Mesothelial cell of epicardium (in vitro differentiated cells): ENCODE results near the gene EPS8. TPM values are rescaled to one million over a fixed set of nuclear protein-coding genes. Genes with fewer than 3 reads are reported as not detected.

ENCODE experiments used
- DNase-seq, 2 experiments: peaks; one replicate each; pipeline ENCODE4 v3.0.0; 2021; ENCODE audit warnings: low spot score in 2 of 2; ENCODE audit not compliant: unreplicated experiment in 2 of 2
- H3K27ac Mint-ChIP-seq: 2 replicates; pipeline ENCODE4 v1.8.0; 2021; ENCODE audit warnings: mixed read lengths
- H3K27me3 Mint-ChIP-seq: 2 replicates; pipeline ENCODE4 v1.8.0; 2021; ENCODE audit warnings: low read depth, mixed read lengths
- H3K36me3 Mint-ChIP-seq: 2 replicates; pipeline ENCODE4 v1.8.0; 2021; ENCODE audit warnings: mixed read lengths
- H3K4me1 Mint-ChIP-seq: 2 replicates; pipeline ENCODE4 v1.8.0; 2021; ENCODE audit warnings: mixed read lengths
- H3K4me3 Mint-ChIP-seq: 2 replicates; pipeline ENCODE4 v1.8.0; 2021; ENCODE audit warnings: mild to moderate bottlenecking, moderate library complexity, mixed read lengths
- H3K9me3 Mint-ChIP-seq: 2 replicates; pipeline ENCODE4 v1.8.0; 2021; ENCODE audit warnings: mixed read lengths
- total RNA-seq: library from RNA; stranded (reverse); gene quantifications from 3 replicates; pipeline ENCODE4 v1.2.1, GENCODE V29; 2021
- TF ChIP-seq, protein P1 (sequence below): fragments of 200-600 bp; sonication (generic); IDR thresholded peaks from one replicate; pipeline ENCODE4 v1.5.0; 2021; ENCODE audit warnings: antibody characterized with exemption; ENCODE audit not compliant: unreplicated experiment

Gene EPS8
- total RNA-seq, 1 donor from 2014 or later: 24.8 TPM

DNA sequence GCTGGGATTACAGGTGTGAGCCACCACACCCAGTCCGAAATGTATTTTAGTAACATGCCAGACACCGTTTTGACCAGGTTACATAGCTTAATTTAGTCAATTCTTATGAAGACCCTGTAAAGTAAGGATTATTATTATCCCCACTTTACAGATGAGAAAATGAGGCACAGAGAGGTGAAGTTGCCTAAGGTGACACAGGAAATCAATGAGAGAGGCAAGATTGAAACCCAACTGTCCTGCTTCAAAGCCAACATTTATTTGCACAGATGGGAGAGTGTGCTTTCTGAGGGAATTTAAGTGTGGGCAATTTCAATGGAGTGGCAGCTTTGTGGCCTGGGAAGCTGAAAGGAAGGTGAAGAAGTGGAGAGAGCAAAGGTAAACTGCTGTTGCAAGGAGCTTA lies 19.1 kb upstream of the EPS8 start:
- DNase-seq: no peak
- TF ChIP-seq, protein P1, sequence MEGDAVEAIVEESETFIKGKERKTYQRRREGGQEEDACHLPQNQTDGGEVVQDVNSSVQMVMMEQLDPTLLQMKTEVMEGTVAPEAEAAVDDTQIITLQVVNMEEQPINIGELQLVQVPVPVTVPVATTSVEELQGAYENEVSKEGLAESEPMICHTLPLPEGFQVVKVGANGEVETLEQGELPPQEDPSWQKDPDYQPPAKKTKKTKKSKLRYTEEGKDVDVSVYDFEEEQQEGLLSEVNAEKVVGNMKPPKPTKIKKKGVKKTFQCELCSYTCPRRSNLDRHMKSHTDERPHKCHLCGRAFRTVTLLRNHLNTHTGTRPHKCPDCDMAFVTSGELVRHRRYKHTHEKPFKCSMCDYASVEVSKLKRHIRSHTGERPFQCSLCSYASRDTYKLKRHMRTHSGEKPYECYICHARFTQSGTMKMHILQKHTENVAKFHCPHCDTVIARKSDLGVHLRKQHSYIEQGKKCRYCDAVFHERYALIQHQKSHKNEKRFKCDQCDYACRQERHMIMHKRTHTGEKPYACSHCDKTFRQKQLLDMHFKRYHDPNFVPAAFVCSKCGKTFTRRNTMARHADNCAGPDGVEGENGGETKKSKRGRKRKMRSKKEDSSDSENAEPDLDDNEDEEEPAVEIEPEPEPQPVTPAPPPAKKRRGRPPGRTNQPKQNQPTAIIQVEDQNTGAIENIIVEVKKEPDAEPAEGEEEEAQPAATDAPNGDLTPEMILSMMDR: no peak
- Mint-ChIP-seq H3K4me3 (no peak overlapping the region), H3K9me3 (no peaks in the 10 kb centered on the region), H3K36me3 (no peaks in the 10 kb centered on the region), H3K4me1 (peaks cover 13% of the 10 kb centered on the region), H3K27ac (no peak overlapping the region), H3K27me3 (no peaks in the 10 kb centered on the region)

DNA sequence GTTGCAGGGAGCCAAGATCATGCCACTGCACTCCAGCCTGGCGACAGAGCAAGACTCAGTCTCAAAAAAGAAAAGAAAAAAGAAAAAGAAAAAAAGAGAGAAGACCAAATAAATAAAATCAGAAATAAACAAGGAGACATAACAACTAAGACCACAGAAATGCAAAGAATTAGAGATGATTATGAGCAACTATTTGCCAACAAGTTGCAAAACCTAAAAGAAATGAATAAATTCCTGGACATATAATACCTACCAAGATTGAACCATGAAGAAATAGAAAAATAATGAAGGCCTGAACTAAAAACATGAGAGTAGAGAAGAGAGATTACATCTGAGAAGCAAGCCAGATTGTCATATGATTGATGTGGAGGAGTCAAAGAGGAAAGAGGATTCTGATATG lies 17.6 kb upstream of the EPS8 start:
- DNase-seq: no peak
- no peaks in the 10 kb centered on the region for H3K9me3 Mint-ChIP-seq
- no peak overlapping the region for H3K4me3 Mint-ChIP-seq
- no peaks in the 10 kb centered on the region for H3K36me3 Mint-ChIP-seq
- TF ChIP-seq, protein P1: no peak
- H3K27ac Mint-ChIP-seq: no peak overlapping the region
- peaks cover 20% of the 10 kb centered on the region for H3K4me1 Mint-ChIP-seq
- no peaks in the 10 kb centered on the region for H3K27me3 Mint-ChIP-seq

DNA sequence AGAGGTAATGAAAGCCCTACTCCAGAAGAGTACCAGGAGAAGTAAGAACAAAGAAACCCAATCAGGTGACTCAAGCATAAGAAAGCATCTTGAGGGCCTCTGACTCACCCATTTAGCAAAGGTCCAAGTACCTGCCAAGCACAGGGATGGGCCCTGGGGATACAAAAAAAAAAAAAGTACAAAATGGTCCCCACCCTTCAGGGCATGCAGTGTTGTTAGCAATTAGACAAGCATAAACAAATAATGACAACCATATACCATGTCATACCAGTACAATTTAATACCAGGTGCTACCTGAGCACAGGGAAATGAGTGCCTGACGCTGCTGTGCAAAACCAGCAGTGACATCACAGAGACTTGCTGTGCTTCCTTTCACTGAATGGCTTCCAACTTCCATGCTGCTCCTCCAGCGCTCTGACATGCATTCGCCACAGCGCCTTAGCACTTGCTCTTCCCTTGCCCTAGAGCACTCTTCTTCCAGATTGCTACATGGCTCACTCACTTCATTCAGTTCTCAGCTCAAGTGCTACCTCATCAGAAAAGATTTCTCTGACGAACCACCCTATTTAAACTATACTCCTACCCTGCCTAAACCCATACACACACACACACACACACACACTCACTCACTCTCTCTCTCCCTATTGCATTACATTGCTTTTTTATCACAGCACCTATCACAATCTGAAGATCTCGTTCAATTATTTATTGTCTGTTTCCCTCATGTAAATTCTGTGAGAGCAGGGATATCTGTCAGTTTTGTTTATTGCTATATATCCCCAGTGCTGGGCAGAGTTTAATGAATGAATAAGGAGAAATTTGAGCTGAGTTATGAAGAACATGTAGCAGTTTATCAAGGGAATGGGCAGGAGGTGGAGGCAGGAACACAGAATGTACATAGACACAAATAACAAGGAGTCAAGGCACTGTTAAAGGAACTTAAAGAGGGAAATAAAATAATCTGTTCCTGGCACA lies 12.9 kb upstream of the EPS8 start:
- H3K4me3 Mint-ChIP-seq: no peak overlapping the region
- TF ChIP-seq, protein P1: no peak
- peak overlapping the region; percentile 10 for H3K27ac Mint-ChIP-seq
- no peaks in the 10 kb centered on the region for H3K9me3 Mint-ChIP-seq
- no peak for DNase-seq
- H3K36me3 Mint-ChIP-seq: no peaks in the 10 kb centered on the region
- no peaks in the 10 kb centered on the region for H3K27me3 Mint-ChIP-seq
- peaks cover 18% of the 10 kb centered on the region for H3K4me1 Mint-ChIP-seq

DNA sequence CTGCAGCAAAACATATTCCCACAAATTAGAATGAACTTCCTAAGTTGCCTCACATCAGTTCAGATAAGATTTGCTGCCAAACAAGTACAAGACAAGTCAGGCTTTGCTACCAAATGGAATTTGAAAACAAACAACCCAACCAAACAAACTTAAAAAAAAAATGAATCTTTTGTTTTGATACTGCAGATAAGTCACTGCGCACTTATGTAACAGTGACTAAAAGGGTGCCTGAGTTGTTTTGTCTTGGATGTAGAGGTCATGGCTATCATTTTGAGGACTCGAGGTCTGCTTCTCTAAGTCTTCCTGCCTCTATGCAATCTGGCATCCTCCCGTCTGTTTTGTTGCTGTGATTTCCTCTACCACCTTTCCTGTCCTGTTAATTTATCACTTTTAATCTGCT lies 11.1 kb upstream of the EPS8 start:
- Mint-ChIP-seq H3K4me1 (peaks cover 18% of the 10 kb centered on the region), H3K4me3 (no peak overlapping the region), H3K27ac (no peak overlapping the region)

DNA sequence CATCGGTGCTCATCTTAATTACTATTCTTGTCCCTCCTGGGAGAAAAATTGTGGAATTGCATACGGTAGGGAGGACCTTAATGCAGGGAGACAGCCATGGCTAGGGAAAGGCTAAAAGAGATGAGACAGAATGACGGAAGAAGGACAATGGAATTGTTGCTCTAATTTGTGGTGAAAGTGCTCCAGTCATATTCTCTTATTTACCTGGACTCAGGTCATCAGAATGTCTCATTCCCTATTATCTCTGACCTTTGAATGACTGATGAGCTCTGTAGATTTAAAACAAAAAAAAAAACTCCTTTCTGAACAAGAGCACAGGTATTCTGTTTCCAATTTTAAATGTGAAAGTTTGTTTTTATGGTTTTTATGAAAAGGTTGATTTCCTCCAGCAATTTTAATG lies 8.6 kb upstream of the EPS8 start:
- Mint-ChIP-seq H3K27me3 (no peaks in the 10 kb centered on the region), H3K9me3 (peaks cover 5% of the 10 kb centered on the region), H3K4me1 (peaks cover 18% of the 10 kb centered on the region), H3K4me3 (no peak overlapping the region), H3K27ac (no peak overlapping the region), H3K36me3 (no peaks in the 10 kb centered on the region)
- TF ChIP-seq, protein P1: no peak
- no peak for DNase-seq

More for the DNA sequence above, 11.1 kb upstream of the EPS8 start:
- no peaks in the 10 kb centered on the region for H3K9me3 Mint-ChIP-seq
- H3K27me3 Mint-ChIP-seq: no peaks in the 10 kb centered on the region
- TF ChIP-seq, protein P1: no peak
- DNase-seq: no peak
- no peaks in the 10 kb centered on the region for H3K36me3 Mint-ChIP-seq
